Stimulated activated CD4-positive, alpha-beta T cell treated with anti-CD3 and anti-CD28 coated beads, Interleukin-1b, Interleukin-23, amount 100 ng/mL, for 24 hours (primary cell): ENCODE results near the gene TSPAN7.

Source experiments
- DNase-seq, 4 experiments: peaks; one replicate each; pipeline ENCODE4 v3.0.0-alpha.2; 2020; ENCODE audit warnings: low read depth in 4 of 4, low spot score in 1 of 4

The TSPAN7 gene, protein sequence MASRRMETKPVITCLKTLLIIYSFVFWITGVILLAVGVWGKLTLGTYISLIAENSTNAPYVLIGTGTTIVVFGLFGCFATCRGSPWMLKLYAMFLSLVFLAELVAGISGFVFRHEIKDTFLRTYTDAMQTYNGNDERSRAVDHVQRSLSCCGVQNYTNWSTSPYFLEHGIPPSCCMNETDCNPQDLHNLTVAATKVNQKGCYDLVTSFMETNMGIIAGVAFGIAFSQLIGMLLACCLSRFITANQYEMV

DNA sequence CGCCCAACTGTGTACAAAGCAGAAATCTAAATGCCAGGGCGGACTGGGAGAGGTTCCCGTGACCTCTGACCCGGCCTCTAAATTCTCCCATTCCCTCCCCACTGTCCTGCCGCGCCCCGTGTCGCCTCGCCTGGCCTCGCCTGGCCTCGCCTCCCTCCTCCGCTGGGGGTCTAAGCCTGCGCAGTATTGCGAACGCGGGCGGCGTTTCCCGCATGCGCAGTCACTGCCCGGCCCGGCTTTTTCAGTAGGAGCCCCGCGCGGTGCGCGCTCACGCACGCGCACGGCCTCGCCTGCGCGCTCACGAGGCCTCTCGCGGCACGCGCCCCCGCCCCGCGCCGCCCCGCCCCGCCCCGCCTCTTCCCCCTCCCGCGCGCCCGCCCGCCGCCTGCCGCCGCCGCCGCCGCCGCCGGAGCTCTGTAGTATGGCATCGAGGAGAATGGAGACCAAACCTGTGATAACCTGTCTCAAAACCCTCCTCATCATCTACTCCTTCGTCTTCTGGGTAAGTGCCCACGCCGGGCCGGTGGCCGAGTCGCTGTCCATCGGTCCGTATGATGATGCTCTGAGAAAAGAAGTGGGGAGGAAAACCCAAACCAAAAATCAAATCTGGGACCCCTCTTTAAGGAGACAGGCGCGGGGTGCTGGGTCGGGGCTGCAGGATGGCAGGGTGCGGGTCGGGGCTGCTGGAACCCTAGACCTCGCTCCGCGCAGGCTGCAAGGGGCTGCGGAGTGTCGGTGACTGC is at the start of gene TSPAN7:
Gene TSPAN7, plus strand, starts transcription at position 417 of the 743 bp plus-strand sequence. Its CDS starts 5 bp downstream, at position 422.
- peak; percentile 40 to 70 (median 60) for DNase-seq

GRCh38 chrX:38513112-38513742 is 48.1 kb upstream of the TSPAN7 start:
- no peak for DNase-seq

DNA sequence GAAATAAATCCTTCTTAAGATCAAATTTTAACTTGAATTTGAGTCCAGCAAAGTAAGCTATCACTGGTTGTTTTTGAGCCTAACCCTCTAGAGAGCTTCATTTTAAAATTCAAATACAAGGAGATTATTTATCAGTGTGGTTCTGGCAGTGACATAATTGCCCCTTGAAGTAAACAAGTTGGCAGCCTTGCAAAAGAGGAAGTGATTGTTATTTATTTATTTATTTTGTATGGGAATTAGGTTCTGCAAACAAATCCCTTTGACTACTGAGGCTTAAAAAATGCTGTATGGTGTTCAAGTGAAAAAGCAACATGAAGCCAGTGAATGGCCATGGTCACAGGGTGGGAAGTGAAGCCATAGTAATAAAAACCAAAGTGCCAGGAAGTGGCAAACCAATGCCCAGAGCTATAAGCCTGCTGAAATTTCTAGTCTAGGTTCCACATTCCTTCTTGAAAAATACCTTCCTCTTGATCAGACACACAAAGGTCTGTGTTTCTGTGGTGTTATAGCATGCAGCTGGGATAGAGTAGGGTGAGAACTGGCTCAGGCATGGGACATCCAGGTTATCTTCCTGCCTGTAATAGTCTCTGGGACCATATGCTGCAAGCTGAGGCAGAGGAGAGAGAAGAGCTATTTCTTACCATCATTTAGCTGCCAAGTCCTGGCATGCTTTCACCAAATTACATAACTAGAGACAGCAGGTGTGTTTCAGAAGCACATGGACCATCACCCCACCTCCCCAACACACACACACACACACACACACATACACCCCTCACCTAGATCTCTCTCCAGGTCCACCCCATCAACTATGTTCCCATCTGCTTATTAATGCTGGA is 47.1 kb upstream of the TSPAN7 start:
- DNase-seq = no peak

GRCh38 chrX:38515291-38515690 is 46.1 kb upstream of the TSPAN7 start:
- DNase-seq = no peak

DNA sequence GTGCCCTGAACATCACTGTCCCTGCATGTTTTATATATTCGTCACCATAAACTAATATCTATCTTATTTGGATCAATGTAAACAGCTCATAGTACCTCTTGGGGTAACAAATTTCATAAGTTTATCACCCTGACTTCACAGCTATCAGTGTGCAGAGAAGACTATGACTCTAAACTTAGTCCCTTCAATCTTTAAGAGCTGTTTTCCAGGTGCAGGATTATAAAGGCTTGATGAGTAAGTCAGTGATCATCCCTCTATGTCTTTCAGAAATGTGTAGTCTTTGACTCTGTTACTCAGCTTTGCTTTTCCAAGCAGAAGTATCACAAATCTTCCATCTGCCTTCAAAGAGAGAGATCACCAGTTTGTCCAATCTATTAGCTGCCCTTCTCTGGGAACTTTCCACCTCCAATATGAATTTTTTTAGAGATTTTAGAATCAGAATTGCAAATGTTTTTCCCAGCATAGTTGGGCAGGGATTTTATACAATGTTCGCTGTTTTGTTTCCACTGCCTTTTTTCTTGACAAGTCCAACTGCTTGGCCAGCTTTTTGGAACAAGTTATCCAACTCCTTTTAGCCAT is 45.1 kb upstream of the TSPAN7 start:
- DNase-seq = no peak

DNA sequence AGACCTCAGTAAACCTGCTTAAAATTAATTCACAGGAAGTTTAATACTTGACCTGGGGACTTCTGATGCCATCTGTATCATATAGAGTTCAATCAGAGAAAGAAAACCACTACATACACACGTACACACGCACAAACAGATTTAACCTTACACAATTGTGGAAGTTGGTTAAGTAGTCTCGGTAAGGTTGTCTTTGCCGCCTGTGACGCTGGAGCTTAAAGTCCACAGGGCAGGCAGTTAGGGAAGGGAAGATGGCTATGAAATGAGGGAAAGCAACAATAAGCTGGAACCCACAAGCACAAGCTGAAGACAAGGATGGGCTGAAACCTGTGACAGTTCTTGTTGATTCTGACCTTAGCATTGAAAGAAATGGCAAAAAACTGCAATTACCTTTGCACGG is 41.7 kb upstream of the TSPAN7 start:
- DNase-seq = no peak

GRCh38 chrX:38538134-38538533 is 23.2 kb upstream of the TSPAN7 start:
- DNase-seq = no peak

DNA sequence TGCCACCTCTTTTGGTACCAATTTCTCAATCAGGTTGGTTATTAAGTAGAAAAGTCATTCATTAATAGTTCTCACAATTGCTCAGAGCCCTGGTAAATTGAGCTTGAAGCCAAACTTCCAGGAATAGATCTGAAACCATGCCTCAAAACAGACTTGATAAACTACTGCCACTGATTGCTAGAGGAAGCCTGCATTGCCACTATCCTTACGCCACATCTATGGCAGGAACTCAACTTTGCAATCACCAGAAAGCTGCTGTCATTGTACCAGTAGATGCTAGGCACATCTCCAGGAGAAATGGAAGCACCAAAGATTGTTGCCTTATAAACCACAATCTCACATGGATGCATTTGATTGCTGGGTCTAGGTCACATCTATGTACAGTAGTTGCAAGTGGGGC is 21.6 kb upstream of the TSPAN7 start:
- no peak for DNase-seq

GRCh38 chrX:38548508-38548907 is 12.8 kb upstream of the TSPAN7 start:
- no peak for DNase-seq

GRCh38 chrX:38552721-38553120 is 8.6 kb upstream of the TSPAN7 start:
- no peak for DNase-seq

- no peak for DNase-seq
Observed at GRCh38 chrX:38558686-38559085, 2.7 kb upstream of the TSPAN7 start.

DNA sequence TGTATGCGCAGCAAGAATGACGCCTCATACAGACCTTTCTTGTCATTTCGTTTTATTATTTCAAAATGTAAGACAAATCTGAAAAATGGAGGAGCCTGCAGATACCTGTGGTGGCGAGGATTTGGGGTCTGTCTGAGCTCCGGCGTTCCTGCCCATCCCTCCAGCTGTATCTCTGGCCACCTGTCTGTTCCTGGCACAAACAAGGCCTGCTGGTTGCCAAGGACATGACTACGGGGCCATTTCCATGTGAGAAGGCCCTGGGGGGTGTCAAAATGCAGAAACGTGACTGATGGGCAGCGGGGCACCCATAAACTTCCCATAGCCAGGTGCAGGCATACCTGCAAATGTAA is 591 bp upstream of the TSPAN7 start:
- no peak for DNase-seq

DNA sequence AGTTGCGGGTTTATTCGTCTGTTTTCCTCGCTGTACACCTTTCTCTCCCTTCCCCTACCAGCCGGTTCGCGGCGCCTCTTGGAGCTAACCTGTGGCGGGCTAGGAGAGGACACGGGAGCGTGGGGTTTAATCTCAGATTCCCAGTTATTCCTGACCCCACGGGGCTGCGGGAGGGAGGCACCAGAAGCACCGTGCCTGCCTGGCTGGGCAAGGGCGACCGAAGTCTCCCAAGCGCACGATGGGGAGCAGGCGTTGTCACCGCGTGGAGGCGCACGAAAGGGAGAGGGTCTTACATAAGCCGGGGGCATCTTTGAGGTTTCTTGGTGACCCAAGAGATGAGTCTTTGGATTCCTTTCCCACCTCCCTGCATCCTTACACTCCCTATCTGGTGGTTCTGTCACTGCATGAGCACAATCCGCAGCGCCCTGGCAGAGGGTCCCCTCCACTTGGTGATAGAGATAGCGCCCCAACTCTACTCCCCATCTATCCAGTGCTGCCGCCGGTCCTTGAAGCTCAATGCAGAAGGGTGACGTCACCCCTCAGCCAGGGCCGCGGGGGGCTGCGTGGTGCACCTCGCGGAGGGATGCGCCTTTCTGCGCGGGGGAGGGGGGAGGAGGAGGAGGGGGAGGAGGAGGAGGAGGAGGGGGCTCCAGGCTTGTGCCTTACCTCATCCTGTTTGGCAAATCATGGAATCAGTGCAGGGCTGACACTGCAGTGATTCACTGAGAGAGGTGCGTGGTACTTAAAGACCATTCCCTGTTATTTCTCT is 793 bp downstream of the TSPAN7 start:
- no peak for DNase-seq

GRCh38 chrX:38563030-38563429 is 1.7 kb downstream of the TSPAN7 start:
- no peak for DNase-seq

GRCh38 chrX:38570396-38570795 is 9.1 kb downstream of the TSPAN7 start:
- no peak for DNase-seq

DNA sequence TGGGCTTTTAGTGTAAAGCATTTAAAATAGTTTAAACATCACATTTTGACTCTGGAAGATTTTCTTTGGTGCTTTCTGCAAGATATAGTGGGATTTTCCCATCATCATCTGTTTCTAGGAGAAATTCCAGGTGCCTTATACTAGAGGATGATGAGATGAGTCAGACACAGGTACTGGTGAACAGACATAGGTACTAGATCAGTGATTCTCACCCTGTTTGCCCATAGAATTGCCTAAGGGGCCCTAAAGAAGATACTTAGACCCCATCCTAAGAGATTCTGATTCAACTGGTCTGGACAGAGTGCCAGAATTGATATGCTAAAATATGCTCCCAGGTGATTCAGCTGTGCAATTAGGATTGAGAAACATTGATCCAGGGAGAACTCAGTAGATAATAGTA is 9.7 kb downstream of the TSPAN7 start:
- DNase-seq = no peak

DNA sequence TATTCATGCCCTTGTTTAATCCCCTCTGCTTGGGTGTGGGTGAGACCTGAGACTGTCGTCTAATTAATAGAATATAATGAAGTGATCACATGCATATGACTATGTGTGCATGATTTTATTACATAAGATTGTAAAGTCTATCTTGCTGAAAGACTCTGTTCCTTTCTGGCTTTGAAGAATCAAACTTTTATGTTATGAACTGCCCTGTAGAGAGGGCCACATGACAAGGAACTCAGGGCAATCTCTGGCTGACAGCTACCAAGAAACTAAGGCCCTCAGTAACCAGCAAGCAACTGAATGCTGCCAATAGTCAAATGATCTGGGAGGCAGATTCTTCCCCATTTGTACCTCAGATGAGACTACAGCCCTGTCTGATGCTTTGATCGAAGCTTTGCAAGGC is 13.5 kb downstream of the TSPAN7 start:
- no peak for DNase-seq

GRCh38 chrX:38575888-38576287 is 14.5 kb downstream of the TSPAN7 start:
- DNase-seq = no peak

GRCh38 chrX:38577738-38578137 is 16.4 kb downstream of the TSPAN7 start:
- no peak for DNase-seq

GRCh38 chrX:38578167-38578566 is 16.8 kb downstream of the TSPAN7 start:
- DNase-seq = no peak
